A549 treated with AZD2906 at 1 μM for 4 hours (cell line): ENCODE results near the gene GPR63. TPM values are rescaled to one million over a fixed set of nuclear protein-coding genes. Genes with fewer than 3 reads are reported as not detected.

Experiments
- total RNA-seq: library from RNA; stranded (reverse); fragments of 200-300 nt; extraction: Qiagen RNA extraction; gene quantifications from 5 replicates; pipeline ENCODE4 v1.2.3, GENCODE V29; 2022

GPR63 gene, protein sequence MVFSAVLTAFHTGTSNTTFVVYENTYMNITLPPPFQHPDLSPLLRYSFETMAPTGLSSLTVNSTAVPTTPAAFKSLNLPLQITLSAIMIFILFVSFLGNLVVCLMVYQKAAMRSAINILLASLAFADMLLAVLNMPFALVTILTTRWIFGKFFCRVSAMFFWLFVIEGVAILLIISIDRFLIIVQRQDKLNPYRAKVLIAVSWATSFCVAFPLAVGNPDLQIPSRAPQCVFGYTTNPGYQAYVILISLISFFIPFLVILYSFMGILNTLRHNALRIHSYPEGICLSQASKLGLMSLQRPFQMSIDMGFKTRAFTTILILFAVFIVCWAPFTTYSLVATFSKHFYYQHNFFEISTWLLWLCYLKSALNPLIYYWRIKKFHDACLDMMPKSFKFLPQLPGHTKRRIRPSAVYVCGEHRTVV
- total RNA-seq = 0.33 to 0.50 TPM (median 0.34 TPM) in 5 replicates

DNA sequence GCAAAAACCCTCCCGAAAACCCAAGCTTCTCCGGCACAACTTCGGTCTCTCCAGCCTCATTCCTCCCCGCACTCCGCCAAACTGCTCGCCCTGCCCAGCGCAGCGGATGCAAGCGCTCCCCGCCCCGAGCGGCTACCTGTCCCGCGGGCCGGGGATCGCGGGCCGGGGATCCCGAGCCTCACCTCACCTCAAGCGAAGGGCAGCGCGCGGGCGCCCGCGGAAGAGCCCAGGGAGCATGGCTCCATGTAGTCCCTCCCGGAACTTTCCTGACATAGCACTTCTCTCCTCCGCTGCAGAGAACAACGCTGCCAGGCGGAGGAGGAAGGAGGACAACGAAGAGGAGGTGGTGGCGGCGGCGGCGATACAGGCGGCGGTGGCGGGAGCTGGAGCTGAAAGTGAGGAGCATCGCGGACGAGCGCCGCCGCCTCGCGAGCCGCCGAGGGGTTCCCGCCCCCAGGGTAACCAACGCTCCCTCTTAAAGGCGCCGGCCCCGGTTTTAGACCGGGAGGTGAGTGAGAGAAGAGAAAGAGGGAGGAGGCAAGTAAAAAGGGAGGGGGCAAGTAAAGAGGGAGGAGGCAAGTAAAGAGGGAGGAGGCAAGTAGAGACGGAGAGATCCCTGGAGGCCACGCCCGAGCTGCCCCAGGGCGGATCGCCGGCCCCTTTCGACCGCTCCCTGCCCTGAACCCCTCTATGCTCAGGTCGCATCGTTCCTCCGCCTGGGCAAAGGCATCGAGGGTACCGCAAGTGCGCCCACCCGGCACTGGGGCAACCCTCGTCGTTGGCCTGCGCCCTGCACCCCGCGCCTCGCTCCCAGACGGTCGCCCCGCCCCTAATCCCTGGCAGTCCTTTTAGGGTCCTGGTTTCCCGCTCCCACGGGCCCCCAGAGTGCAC lies at the start of gene GPR63:
TSS of gene GPR63 (minus strand) at position 397 of the 891 bp plus-strand sequence. CDS start 37,746 bp downstream, outside the sequence.

Other genes with a start within 250 kb of the GPR63 start
- 27.3 to 51.1 TPM (median 45.2 TPM) in 5 replicates for gene NDUFAF4, start 60.4 kb upstream of the GPR63 start, total RNA-seq
- 0.06 TPM in 1 of 5 replicates, not detected in the others for gene KLHL32, start 87.3 kb upstream of the GPR63 start, total RNA-seq